Fibroblast of mammary gland (primary cell): ENCODE measurements around the gene SACS.

ENCODE experiments used
- DNase-seq: peaks from one replicate; pipeline ENCODE4 v3.0.0-alpha.2; 2010; ENCODE audit warnings: low read depth
- H3K4me3 ChIP-seq: 2 replicates; pipeline ENCODE4 v1.5.1; 2011; ENCODE audit warnings: low read depth, mild to moderate bottlenecking, low read length, moderate library complexity; ENCODE audit not compliant: control insufficient read depth
- CTCF ChIP-seq: conservative IDR thresholded peaks from 2 replicates; pipeline ENCODE4 v1.5.1; 2011; ENCODE audit warnings: low read depth, low read length, inconsistent platforms; ENCODE audit not compliant: control insufficient read depth, insufficient read depth

Gene SACS

GRCh38 chr13:23356368-23356767 lies 77.1 kb downstream of the SACS start:
- no peak overlapping the region for H3K4me3 ChIP-seq
- TF ChIP-seq CTCF: no peak
- no peak for DNase-seq

DNA sequence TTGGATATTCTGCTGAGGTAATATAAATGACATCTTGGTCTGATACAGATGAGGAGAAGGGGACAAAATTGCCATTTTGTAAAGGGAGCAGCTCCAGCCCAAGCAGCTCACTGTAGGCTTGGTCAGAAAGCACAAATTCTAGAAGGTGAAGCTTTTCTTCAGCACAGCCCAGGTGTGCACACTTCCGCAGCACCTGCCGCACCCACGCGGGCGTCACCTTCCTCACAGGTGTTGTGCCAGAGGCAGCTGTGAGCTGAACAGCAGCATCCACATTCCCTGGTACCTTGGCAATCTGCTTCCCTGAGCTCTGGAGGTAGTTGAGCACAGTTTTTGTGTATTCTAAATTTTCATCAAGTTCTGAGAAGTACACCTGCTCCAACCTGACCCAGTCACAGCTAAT lies 79.0 kb downstream of the SACS start:
- TF ChIP-seq CTCF: no peak
- H3K4me3 ChIP-seq: no peak overlapping the region
- DNase-seq: no peak

- DNase-seq: no peak
- no peak for TF ChIP-seq CTCF
- H3K4me3 ChIP-seq: no peak overlapping the region
These were observed 81.3 kb downstream of the SACS start for GRCh38 chr13:23352161-23352560.

- no peak for DNase-seq
These were observed 83.5 kb downstream of the SACS start for GRCh38 chr13:23350009-23350408.

DNA sequence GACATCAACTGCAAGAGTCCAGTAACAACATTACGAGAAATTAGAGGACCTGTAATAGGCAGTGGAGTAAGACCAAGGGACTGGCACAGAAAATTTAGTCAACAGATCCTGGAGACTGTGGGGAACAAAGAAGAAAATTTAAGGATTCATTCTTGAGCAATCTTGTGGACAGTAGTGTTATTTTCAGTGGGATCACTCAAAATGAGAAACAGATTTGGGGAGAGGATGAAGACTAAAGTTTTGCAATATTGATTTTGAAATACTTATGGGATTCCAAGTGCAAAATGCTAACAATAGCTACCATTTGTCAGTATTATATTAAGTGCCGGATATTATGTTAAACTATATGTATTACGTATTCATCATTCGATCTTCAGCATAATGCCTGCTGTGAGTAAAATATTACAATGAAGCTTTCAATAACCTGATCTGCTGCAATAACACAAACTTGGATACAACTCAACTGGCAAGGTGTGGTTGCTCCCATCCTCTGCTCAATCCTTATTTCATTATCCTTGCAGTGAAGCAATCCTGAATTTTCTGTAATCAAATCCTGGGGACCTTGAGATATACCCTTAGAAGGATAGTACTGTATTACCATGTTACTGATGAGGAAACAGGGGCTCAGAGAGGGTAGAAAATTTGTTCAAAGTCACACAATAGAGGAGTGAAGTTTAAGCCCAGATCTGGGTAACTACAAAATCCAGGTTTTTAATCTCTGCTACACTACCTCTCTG lies 84.2 kb downstream of the SACS start:
- H3K4me3 ChIP-seq: no peak overlapping the region
- no peak for TF ChIP-seq CTCF
- peak; percentile 86 for DNase-seq

More at GRCh38 chr13:23350009-23350408, 83.5 kb downstream of the SACS start:
- H3K4me3 ChIP-seq: no peak overlapping the region
- TF ChIP-seq CTCF: no peak

DNA sequence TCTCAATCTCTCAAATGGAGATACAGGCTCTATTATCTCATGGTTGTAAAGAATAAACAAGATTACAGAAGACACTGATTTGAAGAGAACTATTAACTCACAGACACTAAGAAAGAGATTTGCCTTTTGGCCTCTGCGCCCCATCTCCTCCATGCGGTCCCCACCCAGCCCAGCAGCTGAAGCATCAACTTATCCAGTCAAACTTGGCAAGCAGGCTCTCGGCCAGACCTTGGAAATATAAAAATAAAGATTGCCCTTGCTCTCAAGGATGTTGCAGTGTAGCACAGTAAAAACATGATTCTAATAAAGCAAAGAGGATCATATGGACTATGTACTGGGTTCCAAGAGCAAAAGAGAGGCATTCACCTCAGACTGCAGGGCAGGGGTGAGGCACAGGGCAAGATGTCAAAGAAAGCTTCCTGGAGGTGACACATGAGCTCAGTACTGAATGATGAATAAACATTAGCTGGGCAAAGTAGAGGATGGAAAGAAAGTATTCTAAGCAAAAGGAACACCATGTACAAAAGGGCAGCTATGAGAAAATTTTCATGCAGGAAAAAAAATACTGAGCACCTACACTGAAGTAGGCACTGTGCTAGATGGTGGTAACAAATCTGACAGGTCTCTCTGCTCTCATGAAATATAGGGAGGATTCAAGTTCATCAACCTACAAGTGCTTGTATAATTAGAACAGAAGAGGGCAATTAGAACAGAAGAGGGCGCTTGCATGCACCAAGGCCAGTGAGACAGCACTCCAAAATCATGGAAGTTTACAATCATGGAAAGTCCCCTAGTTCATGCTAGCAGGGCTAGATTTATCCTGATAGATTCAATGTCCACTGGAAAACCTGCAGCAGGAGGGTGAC lies 85.0 kb downstream of the SACS start:
- H3K4me3 ChIP-seq: no peak overlapping the region
- peak; percentile 64 for DNase-seq
- no peak for TF ChIP-seq CTCF
